DMS53 treated with DMSO at 0.1 percent for 48 hours (cell line): ENCODE measurements around the gene JPH3.
"Not testable (repeated sequence)": the region's sequence is repeated elsewhere in the genome, so short reads cannot be mapped to it uniquely, and the experiment has no call there.

Source experiments
- DNase-seq: peaks from one replicate; lab custom pipeline; 2025; ENCODE audit not compliant: unreplicated experiment; lab: John Stamatoyannopoulos, UW

Gene JPH3

DNA sequence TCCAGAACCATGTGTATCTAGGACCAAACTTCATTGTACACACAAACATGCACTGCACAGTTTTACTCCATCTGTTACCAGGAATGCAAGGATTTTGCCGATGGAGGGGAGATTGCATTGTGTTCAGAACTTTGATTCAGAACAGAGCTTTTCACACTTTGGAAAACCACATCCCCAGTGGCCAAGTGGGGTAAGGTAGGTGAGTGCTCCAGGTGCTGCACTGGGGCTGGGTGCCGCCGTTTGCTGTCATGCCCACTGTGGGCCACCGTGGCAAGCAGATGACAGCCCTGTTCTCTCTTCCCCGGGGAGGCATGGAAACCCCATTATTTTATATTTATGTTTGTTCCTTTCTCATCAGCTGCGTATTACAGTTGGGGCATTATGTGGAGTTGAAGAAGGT lies 29.3 kb upstream of the JPH3 start:
- DNase-seq = no peak

- no peak for DNase-seq
Measured at GRCh38 chr16:87575027-87575804, 27.1 kb upstream of the JPH3 start.

- no peak for DNase-seq
Measured at GRCh38 chr16:87576171-87576570, 26.1 kb upstream of the JPH3 start.

DNA sequence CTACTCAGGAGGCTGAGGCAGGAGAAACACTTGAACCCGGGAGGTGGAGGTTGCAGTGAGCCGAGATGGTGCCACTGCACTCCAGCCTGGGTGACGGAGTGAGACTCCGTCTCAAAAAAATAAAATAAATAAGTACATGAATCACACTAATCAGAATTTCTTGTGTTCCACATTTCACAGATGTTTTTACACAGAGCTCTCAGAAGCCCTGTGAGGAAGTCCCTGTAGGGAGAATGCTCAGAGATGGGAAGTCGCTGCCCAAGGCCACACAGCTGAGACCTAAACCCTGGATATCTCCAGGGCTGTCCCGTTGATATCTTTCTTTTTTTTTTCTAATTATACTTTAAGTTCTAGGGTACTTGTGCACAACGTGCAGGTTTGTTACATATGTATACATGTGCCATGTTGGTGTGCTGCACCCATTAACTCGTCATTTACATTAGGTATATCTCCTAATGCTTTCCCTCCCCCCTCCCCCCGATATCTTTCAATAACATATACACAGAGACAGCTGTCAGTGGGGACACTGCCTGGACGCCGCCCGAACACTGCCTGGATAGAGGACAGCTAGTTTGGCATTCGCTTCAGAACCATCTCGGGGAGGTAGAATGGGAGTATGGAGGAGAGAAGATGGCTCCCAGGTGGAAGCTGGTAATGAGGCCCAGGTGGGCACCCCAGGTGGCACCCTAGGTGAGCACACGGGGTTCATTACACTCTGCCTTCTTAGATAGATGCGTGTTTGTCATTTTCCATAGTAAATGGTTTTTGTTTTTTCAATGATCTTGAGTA lies 24.0 kb upstream of the JPH3 start:
- DNase-seq = not testable (repeated sequence)

GRCh38 chr16:87579691-87580090 lies 22.6 kb upstream of the JPH3 start:
- no peak for DNase-seq

- no peak for DNase-seq
Measured at GRCh38 chr16:87580855-87581261, 21.4 kb upstream of the JPH3 start.

- no peak for DNase-seq
Measured at GRCh38 chr16:87581857-87582215, 20.5 kb upstream of the JPH3 start.

- DNase-seq = no peak
Measured at GRCh38 chr16:87582216-87582965, 19.9 kb upstream of the JPH3 start.

GRCh38 chr16:87582966-87583325 lies 19.4 kb upstream of the JPH3 start:
- DNase-seq = no peak

DNA sequence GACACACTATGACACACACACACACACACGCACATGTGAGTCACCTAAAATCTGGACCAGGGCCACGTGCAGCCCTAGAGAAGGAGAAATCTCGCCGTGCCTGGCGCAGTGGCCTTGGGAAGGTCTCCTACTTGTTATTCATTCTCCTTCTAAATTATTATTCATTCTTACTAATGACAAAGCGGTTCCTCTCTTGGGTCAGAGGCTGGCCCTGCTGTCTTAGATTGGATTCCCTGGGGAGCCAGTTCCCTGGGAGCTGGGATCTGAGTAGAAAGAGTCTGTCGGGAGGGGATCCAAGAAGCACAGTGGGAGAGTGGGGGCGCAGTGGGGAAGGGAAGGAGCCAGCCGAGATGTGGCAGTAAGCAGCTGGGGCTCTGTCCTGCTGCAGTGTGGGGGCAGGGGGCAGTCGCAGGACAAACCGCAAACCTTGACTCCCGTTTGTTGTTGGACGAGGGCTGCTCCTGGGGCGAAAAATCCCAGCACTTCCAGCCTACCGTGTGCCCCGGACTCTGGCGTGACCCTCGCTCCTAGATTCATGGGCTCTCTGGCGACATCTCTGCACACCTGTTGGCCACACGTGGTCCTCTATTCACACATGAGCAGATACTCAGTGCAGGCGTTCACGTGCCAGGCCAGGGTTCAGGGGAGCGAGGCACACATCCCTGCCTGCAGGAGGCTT lies 18.7 kb upstream of the JPH3 start:
- DNase-seq = no peak

DNA sequence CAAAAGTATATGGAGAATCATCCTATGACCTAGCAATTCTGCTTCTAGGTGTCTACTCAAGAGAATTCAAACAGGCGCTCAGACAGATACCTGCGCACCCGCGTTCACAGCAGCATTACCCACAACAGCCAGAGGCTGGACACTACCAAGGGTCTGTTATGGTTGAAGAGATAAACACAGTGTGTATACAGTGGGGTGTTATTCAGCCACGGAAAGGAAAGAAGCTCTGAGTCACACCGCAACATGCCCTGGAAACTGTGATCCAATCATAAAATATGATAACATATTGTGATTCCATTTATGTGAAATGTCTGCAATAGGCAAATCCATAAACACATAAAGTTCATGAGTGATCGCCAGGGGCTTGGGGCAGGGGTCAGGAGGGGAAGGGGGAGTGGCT lies 18.0 kb upstream of the JPH3 start:
- no peak for DNase-seq

- no peak for DNase-seq
Measured at GRCh38 chr16:87584975-87585374, 17.3 kb upstream of the JPH3 start.

DNA sequence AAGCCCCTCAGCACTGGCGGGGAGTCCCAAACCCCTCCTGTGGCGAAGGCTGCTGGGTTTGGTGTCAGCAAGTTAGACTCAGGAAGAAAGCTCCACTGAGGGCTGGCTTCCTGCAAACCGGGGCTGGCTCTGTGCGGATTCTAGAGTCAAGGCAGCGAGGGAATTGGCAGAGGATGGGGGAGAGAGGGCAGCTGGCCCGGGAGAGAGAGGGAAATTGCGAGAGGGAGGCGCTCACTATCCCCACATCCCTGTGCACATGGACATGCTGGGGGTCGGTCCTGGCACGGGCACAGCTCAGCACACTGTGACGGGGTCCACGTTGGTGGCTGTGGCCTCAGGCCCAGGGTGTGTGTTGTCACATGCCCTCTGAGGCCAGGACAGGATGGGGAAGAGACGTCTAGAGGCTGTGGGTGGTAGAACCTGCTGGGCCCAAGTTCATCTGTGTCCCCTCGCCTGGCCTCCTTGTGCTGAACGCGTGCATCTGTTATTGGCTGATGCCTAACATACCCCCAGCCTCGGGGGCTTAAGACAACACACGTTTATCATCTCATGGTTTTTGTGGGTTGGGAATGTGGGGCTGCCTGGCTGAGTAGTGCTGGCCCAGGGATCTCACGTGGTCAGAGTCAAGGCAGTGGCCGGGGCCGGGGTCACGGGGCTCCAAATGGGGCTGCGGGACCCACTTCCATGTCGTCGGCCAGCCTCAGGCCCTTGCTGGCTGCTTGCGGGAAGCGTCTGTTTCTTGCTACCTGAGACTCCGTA lies 16.7 kb upstream of the JPH3 start:
- no peak for DNase-seq

- no peak for DNase-seq
Measured at GRCh38 chr16:87586201-87586782, 16.0 kb upstream of the JPH3 start.

GRCh38 chr16:87587636-87588035 lies 14.7 kb upstream of the JPH3 start:
- DNase-seq = no peak

- DNase-seq = no peak
Measured at GRCh38 chr16:87592018-87592712, 10.1 kb upstream of the JPH3 start.

DNA sequence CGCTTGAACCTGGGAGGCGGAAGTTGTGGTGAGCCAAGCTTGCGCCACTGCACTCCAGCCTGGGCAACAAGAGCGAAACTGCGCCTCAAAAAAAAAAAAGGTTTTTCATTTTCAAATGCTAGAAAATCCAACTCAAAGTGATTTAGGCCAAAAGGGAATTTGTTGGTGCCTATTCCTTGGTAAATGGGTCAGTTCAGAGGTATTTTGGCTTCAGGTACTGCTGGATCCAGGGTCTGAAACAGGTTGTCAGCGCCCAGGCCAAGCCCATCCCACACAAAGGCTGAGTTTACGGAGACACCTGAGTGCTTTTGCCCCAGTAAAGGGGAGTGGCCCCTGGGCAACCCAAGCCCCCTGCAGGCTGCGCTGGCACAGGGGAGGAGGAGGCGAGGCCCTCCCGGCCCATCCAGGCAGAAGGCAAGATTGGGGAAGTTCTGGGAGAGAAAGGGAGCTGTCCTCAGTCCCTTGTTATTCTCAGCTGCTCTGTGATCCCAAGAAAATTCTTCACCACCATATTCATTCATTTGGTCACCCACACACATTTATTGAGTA lies 8.5 kb upstream of the JPH3 start:
- no peak for DNase-seq

DNA sequence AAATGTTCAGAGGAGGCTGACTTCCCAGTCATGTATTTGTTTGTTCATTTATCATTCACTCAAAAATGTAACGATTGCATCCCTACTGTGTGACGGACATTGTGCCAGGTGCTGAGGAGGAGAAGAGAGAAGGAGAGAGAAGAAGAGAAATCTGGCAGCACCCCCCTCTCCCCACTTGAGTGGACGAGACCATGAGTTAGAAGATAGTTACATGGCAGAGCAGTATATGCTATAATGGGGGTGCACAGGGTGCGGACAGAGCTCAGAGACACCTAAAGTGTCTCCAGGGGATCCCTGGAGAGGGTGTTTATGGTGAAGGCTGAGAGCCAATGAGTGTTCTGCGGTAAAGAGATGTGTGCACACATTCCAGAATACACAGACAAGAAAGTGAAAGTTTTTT lies 6.6 kb upstream of the JPH3 start:
- DNase-seq = no peak

DNA sequence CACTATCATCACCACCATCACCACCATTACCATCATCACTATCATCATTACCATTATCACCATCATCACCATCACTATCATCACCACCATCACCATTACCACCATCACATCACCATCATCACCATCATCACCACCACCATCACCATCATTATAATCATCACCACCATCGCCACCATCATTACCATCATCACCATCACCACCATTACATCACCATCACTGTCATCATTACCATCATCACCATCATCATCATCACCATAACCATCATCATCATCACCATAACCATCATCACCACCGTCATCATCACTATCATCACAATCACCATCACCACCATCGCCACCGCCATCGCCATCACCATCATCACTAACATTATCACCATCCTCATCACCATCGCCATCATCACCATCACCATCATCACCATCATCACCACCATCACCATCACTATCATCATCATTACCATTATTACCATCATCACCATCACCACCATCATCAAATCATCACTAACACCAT lies 4.9 kb upstream of the JPH3 start:
- DNase-seq = no peak
